PC-3 (cell line): ENCODE results near the gene INTS4.

ENCODE experiments used
- CTCF ChIP-seq: fragments of 300-600 bp; sonication (generic); conservative IDR thresholded peaks from 2 replicates; pipeline ENCODE4 v1.5.1; 2017; ENCODE audit warnings: antibody characterized with exemption, low read depth, mild to moderate bottlenecking, low read length
- EZH2 ChIP-seq: fragments of 300-600 bp; sonication (generic); IDR thresholded peaks from one replicate; pipeline ENCODE4 v1.6.1; 2017; ENCODE audit warnings: antibody characterized with exemption, mild to moderate bottlenecking, low read length; ENCODE audit not compliant: unreplicated experiment
- EZH2phosphoT487 ChIP-seq: fragments of 300-600 bp; sonication (generic); IDR thresholded peaks from 2 replicates; pipeline ENCODE4 v1.6.1; 2018; ENCODE audit warnings: mild to moderate bottlenecking, antibody characterized with exemption, low read length, borderline replicate concordance

- TF ChIP-seq CTCF (no peak), EZH2 (no peak), EZH2phosphoT487 (no peak)
Observed at GRCh38 chr11:78033040-78033439, 38.6 kb upstream of the INTS4 start.
